Measurements from ENCODE around the gene DARS2. TPM values are rescaled to one million over a fixed set of nuclear protein-coding genes. Genes with fewer than 3 reads are reported as not detected.

DARS2 gene
- total and polyA plus RNA-seq, 2 donors, result 6.5 to 17.0 TPM

DNA sequence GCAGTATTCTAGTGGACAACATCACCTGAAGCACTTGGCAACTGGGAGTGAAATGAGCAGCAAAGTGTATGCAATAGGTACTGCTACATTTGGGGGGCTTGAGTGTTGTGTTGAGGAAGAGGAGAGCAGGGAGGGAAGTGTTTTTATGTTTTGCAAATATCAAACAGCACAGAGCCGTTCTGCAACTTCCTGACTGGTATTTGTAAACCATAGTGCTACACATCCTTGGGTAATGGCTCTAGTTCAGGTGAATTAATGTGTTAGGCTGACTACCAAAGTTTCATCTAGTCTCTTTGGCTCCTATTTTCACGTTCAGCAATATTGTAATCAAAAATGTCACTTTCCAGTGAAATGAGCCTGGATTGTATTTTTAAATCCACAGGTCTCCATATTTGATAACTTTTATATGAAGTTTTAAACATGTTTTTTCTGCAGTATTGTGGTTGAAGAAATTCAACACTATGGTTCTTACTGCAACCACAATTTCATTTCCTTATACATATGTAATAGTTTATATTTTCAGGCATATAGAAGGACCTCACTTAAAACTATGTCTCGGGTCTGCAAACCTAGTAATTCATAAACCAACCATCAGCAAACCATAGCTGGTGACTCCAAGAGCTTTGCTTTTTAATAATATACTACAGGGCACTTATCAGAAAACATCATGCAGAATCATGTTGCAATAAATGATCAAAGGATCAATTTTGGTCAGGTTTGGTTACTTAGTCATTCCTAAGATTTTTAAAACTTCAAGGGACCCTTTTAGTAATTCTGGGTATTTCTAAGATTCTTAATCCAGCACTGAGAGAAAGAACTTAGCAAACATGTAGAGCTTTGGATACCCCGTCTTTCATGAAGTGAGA lies 62.5 kb downstream of the DARS2 start:
- DNase-seq (ENCODE audit: extremely low spot score), result no peak
- Histone ChIP-seq H3K36me3 (ENCODE audit: insufficient read depth) (no peaks in the 10 kb centered on the region), H3K27ac (ENCODE audit: low read depth) (no peak overlapping the region), H3K4me3 (ENCODE audit: low read depth, low read length) (no peak overlapping the region), H3K4me1 (ENCODE audit: insufficient read depth) (no peaks in the 10 kb centered on the region)
- 84% methylated on average over 4 of the region's 4 CpGs for WGBS

DNA sequence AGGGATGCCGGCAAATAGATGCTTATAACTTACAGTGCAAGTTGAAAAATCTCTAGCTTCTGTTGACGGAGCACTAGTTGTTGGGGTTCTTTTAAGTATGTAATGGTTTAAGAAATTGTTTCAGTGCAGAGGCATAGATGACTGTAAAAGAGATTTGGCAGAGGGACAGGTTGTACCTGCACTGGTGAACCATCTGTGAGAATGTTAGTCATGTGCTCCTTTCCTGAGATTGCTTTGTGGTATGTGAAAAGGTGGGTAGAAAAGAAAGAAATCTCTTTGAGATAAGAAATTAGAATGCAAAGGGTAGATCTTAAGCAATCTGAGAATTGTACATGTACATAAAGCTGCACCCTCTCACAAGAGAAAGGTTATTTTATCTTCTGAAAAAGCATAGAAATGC lies 63.2 kb downstream of the DARS2 start:
- 98% methylated on average over 2 of the region's 2 CpGs for WGBS
- Histone ChIP-seq H3K4me1 (ENCODE audit: insufficient read depth) (no peaks in the 10 kb centered on the region), H3K27ac (ENCODE audit: low read depth) (no peak overlapping the region), H3K4me3 (ENCODE audit: low read depth, low read length) (no peak overlapping the region), H3K36me3 (ENCODE audit: insufficient read depth) (no peaks in the 10 kb centered on the region)
- no peak for DNase-seq (ENCODE audit: extremely low spot score)

DNA sequence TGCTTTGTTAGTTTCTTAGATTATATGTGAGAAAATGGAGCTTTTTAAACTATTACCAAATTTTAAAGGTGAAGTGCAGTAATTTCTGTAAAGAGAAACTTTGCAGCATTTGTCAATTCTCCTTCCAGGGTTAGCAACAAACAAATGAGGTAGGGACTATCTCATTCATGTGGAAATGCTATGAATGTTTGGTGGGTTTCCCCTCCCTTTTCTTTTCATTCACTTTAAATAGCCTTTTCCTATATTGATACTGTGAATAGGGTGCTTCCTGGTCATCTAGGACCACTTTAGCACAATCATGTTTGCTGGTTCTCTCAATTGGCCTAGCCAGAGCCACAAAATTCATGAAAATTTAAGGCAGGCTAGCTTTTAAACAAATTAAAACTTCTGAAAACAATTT lies 64.3 kb downstream of the DARS2 start:
- DNase-seq (ENCODE audit: extremely low spot score), result no peak
- Histone ChIP-seq H3K27ac (ENCODE audit: low read depth) (no peak overlapping the region), H3K4me3 (ENCODE audit: low read depth, low read length) (no peak overlapping the region), H3K36me3 (ENCODE audit: insufficient read depth) (no peaks in the 10 kb centered on the region), H3K4me1 (ENCODE audit: insufficient read depth) (no peaks in the 10 kb centered on the region)

DNA sequence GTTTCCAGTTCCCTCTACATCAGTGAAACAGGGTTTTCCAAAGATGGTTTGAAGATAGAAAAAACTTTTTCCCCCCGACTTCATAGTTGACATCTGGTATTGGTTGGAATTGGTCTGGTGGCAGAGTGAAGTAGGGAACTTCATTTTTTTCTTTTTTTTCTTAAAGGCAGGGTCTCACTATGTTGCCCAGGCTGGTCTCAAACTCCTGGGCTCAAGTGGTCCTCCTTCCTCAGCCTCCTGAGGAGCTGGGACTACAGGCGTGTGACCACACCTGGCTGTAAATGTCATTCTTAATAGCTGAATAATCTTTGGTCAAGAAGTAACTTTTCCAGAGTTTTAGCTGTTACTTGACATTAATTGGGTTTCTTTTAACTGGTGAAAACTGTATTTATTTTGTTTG lies 65.4 kb downstream of the DARS2 start:
- no peak overlapping the region for H3K4me3 ChIP-seq (ENCODE audit: low read depth, low read length)
- DNase-seq (ENCODE audit: extremely low spot score), result no peak
- no peaks in the 10 kb centered on the region for H3K36me3 ChIP-seq (ENCODE audit: insufficient read depth)
- WGBS, result 97% methylated on average over 2 of the region's 2 CpGs
- no peak overlapping the region for H3K27ac ChIP-seq (ENCODE audit: low read depth)
- no peaks in the 10 kb centered on the region for H3K4me1 ChIP-seq (ENCODE audit: insufficient read depth)

DNA sequence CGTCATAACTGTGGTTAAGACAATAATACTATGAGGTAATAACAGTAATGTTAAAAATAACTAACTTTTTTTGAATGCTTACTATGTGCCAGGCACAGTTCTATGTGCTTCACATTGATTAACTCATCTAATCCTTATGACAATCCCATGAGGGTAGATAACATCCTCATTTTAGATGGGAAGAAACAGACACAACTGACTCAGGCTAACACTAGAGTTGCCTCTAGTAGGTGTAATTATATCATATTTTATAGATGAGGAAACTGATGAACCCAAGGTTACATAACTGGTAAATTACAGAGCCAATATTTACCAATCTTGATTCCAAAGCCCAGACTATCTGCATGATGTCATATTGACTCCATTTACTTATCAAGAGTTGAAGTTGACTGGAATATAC lies 69.1 kb downstream of the DARS2 start:
- DNase-seq (ENCODE audit: extremely low spot score), result no peak
- no peaks in the 10 kb centered on the region for H3K4me1 ChIP-seq (ENCODE audit: insufficient read depth)
- H3K4me3 ChIP-seq (ENCODE audit: low read depth, low read length), result no peak overlapping the region
- no peak overlapping the region for H3K27ac ChIP-seq (ENCODE audit: low read depth)
- 86% methylated on average over 1 of the region's 1 CpG for WGBS
- no peaks in the 10 kb centered on the region for H3K36me3 ChIP-seq (ENCODE audit: insufficient read depth)

DNA sequence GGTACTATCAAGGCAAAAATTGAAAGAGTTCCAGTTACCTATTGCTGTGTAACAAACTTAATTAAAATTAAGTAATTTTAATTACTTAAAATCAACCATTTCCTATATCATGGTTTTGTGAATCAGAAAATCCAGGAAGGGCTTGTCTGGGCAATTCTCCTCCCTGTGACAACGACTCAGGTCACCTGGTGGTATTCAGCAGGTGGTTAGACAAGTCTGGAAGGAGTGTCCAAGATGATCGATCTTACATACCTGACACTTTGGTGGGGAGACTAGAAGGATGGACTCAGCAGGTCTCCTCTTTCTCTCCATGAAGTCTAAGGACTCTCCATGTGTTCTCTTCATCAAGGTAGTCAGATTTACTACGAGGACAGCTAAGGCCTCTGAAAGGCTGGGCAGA lies 69.7 kb downstream of the DARS2 start:
- 69% methylated on average over 3 of the region's 3 CpGs for whole genome bisulfite sequencing
- Histone ChIP-seq H3K36me3 (ENCODE audit: insufficient read depth) (no peaks in the 10 kb centered on the region), H3K4me3 (ENCODE audit: low read depth, low read length) (no peak overlapping the region), H3K27ac (ENCODE audit: low read depth) (no peak overlapping the region), H3K4me1 (ENCODE audit: insufficient read depth) (no peaks in the 10 kb centered on the region)
- no peak for DNase-seq (ENCODE audit: extremely low spot score)

DNA sequence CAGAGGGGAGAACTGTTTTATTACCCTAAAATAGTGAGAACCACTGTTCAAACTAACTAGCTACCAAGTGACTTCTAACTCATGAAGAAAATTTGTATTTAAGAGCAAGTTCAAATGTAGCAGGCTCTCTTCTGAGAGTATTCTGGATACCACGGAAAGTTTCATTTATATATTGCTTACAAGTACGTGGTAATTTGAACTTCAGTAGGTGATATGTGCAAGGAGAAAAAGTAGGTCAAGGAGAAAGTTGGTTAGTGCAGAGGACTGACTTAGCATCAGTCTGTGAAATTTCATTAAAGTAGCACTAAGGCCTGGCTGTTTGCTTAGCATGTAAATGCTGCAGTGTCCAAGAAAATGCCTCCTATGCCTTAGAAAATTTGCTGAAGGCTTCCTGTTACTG lies 76.0 kb downstream of the DARS2 start:
- Histone ChIP-seq H3K36me3 (ENCODE audit: insufficient read depth) (no peaks in the 10 kb centered on the region), H3K27ac (ENCODE audit: low read depth) (no peak overlapping the region), H3K4me3 (ENCODE audit: low read depth, low read length) (no peak overlapping the region), H3K4me1 (ENCODE audit: insufficient read depth) (no peaks in the 10 kb centered on the region)
- 81% methylated on average over 2 of the region's 2 CpGs for WGBS
- DNase-seq (ENCODE audit: extremely low spot score), result no peak

DNA sequence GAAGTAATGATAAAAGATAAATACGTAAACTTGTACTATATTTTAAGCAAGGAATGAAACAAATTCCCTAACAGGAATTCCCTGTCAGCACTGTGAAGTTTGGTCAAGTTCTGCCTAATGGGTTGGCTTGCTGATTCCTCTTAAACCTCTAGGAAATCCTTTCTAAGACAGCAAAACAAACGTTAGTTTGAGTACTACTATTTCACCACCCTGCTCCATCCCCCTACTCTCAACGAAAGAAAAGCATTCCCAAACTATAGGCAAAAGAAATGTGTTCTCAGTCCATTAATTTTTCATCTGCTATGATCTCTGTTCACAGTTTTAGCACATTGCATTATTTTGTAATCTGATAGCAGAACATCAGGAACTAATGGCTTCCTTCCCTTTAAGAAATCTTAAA lies 76.5 kb downstream of the DARS2 start:
- no peak for DNase-seq (ENCODE audit: extremely low spot score)
- Histone ChIP-seq H3K27ac (ENCODE audit: low read depth) (no peak overlapping the region), H3K4me3 (ENCODE audit: low read depth, low read length) (no peak overlapping the region), H3K4me1 (ENCODE audit: insufficient read depth) (no peaks in the 10 kb centered on the region), H3K36me3 (ENCODE audit: insufficient read depth) (no peaks in the 10 kb centered on the region)
- WGBS, result 47% methylated on average over 3 of the region's 3 CpGs

DNA sequence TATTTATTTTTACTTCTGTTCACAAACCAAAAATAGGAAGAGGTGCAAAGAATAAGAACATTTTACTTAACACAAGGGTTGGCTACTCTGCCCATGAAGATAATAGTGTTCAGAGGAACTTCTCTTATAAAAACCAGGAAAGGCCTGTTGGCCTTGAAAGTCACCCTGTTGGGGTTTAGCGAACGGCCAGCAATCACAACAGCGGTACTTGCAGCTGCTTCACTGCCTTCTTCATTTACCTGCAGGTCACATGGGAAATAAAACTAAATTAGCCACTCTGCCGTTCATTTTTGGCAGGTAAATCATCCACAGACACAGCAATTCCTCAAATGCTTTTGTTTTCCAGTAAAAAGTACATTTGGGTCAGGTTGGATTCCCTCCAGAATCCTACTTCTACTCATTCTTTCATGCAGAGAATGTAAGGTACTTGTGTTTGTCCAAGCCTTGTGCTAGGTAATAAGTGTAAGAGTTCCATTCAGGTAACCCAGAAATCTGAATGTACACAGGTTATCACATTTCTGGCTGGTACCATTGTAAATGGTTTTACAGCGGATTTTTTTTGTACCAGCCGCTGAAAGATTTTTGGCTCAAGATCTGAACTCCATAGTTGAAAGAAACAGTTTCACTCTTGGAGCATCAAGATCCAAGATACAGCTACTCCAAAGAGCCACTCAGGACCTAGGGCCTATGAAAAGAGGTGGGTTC lies 79.5 kb downstream of the DARS2 start:
- 86% methylated on average over 6 of the region's 6 CpGs for WGBS
- no peaks in the 10 kb centered on the region for H3K36me3 ChIP-seq (ENCODE audit: insufficient read depth)
- H3K27ac ChIP-seq (ENCODE audit: low read depth), result no peak overlapping the region
- no peak overlapping the region for H3K4me3 ChIP-seq (ENCODE audit: low read depth, low read length)
- no peaks in the 10 kb centered on the region for H3K4me1 ChIP-seq (ENCODE audit: insufficient read depth)
- DNase-seq (ENCODE audit: extremely low spot score), result no peak

Small RNAs within 50 kb of the gene (small RNA-seq; reads per million reads assigned to genes)
- gene RF00019, result not detected

Other genes starting within 250 kb of the DARS2 start
- not detected for gene SLC9C2, start 221.6 kb upstream of the DARS2 start, total RNA-seq
- gene SLC9C2, start 221.6 kb upstream of the DARS2 start, polyA plus RNA-seq, result not detected
- gene TEX50, start 189.3 kb upstream of the DARS2 start, total RNA-seq, result not detected
- not detected for gene TEX50, start 189.3 kb upstream of the DARS2 start, polyA plus RNA-seq
- gene ANKRD45, start 154.8 kb upstream of the DARS2 start, total RNA-seq, result 0.63 TPM
- 0.32 TPM for gene ANKRD45, start 154.8 kb upstream of the DARS2 start, polyA plus RNA-seq
- 45.1 TPM for gene KLHL20, start 109.7 kb upstream of the DARS2 start, total RNA-seq
- gene KLHL20, start 109.7 kb upstream of the DARS2 start, polyA plus RNA-seq, result 22.5 TPM
- gene CENPL, start 210 bp downstream of the DARS2 start, total RNA-seq, result 26.3 TPM
- gene CENPL, start 210 bp downstream of the DARS2 start, polyA plus RNA-seq, result 3.7 TPM
- 317 TPM for gene GAS5, start 43.3 kb downstream of the DARS2 start, total RNA-seq
- gene GAS5, start 43.3 kb downstream of the DARS2 start, polyA plus RNA-seq, result 610 TPM
- 32.8 TPM for gene ZBTB37, start 43.7 kb downstream of the DARS2 start, total RNA-seq
- 1.3 TPM for gene ZBTB37, start 43.7 kb downstream of the DARS2 start, polyA plus RNA-seq
- not detected for gene SERPINC1, start 92.7 kb downstream of the DARS2 start, total RNA-seq
- gene SERPINC1, start 92.7 kb downstream of the DARS2 start, polyA plus RNA-seq, result 1.4 TPM
- 43.3 TPM for gene RC3H1, start 197.7 kb downstream of the DARS2 start, total RNA-seq
- gene RC3H1, start 197.7 kb downstream of the DARS2 start, polyA plus RNA-seq, result 3.7 TPM

Measured in urinary bladder (tissue), 4 donors.